OCI-LY1 (cell line): ENCODE data around the gene FAM184A.
"Not testable (repeated sequence)": the region's sequence is repeated elsewhere in the genome, so short reads cannot be mapped to it uniquely, and the experiment has no call there.

Experiments used
- H2AFZ ChIP-seq: fragments of 200-600 bp; sonication (generic), shearing (Covaris generic); 2 replicates; pipeline ENCODE4 v1.6.0; 2014; ENCODE audit warnings: antibody characterized with exemption, mild to moderate bottlenecking, low read length
- H3F3A ChIP-seq: fragments of 200-600 bp; sonication (generic), shearing (Covaris generic); 2 replicates; pipeline ENCODE4 v1.6.0; 2014; ENCODE audit warnings: mild to moderate bottlenecking, antibody characterized with exemption, low read length, moderate library complexity; ENCODE audit not compliant: insufficient read depth
- H3K27ac ChIP-seq: fragments of 200-600 bp; sonication (generic); 2 replicates; pipeline ENCODE4 v1.5.1; 2014; ENCODE audit warnings: low read length, mixed run types, mild to moderate bottlenecking, low read depth; ENCODE audit not compliant: poor library complexity, severe bottlenecking
- H3K27me3 ChIP-seq: fragments of 200-600 bp; sonication (generic); 2 replicates; pipeline ENCODE4 v1.6.0; 2014; ENCODE audit warnings: antibody characterized with exemption, mild to moderate bottlenecking, low read length, moderate library complexity; ENCODE audit not compliant: insufficient read depth
- H3K36me3 ChIP-seq: fragments of 200-600 bp; sonication (generic); 2 replicates; pipeline ENCODE4 v1.6.1; 2014; ENCODE audit warnings: mild to moderate bottlenecking, antibody characterized with exemption, low read length, moderate library complexity, mixed read lengths; ENCODE audit not compliant: insufficient read depth
- H3K4me1 ChIP-seq: fragments of 200-600 bp; sonication (generic); 2 replicates; pipeline ENCODE4 v1.5.1; 2014; ENCODE audit warnings: mild to moderate bottlenecking, low read length, moderate library complexity; ENCODE audit not compliant: insufficient read depth, severe bottlenecking
- H3K4me2 ChIP-seq: fragments of 200-600 bp; sonication (generic), shearing (Covaris generic); 2 replicates; pipeline ENCODE4 v1.6.1; 2014; ENCODE audit warnings: low read length
- H3K4me3 ChIP-seq: fragments of 200-600 bp; sonication (generic); 2 replicates; pipeline ENCODE4 v1.5.1; 2014; ENCODE audit warnings: low read length, low read depth, mild to moderate bottlenecking, mixed read lengths; ENCODE audit not compliant: poor library complexity, severe bottlenecking
- H3K79me2 ChIP-seq: fragments of 200-600 bp; shearing (Covaris generic); 2 replicates; pipeline ENCODE4 v1.6.1; 2016; ENCODE audit warnings: mixed run types, low read length, mixed read lengths; ENCODE audit not compliant: insufficient read depth
- H3K9ac ChIP-seq: fragments of 200-600 bp; sonication (generic), shearing (Covaris generic); 2 replicates; pipeline ENCODE4 v1.6.1; 2014; ENCODE audit warnings: mild to moderate bottlenecking, low read length, mixed read lengths
- H3K9me2 ChIP-seq: fragments of 200-600 bp; sonication (generic), shearing (Covaris generic); 2 replicates; pipeline ENCODE4 v1.6.1; 2014; ENCODE audit warnings: low read depth, mild to moderate bottlenecking, low read length, mixed read lengths
- H3K9me3 ChIP-seq: fragments of 200-600 bp; shearing (Covaris generic); 2 replicates; pipeline ENCODE4 v1.6.1; 2014; ENCODE audit warnings: low read length, mixed read lengths
- H4K20me1 ChIP-seq: fragments of 200-600 bp; sonication (generic), shearing (Covaris generic); 2 replicates; pipeline ENCODE4 v1.6.0; 2016; ENCODE audit warnings: mild to moderate bottlenecking, low read length; ENCODE audit not compliant: insufficient read depth
- CTCF ChIP-seq: fragments of 200-600 bp; sonication (generic), shearing (Covaris generic); IDR thresholded peaks from 2 replicates; pipeline ENCODE4 v1.5.1; 2017; ENCODE audit warnings: mild to moderate bottlenecking, antibody characterized with exemption, low read length, moderate library complexity, mixed read lengths
- EZH2 ChIP-seq: fragments of 200-600 bp; sonication (generic), shearing (Covaris generic); IDR thresholded peaks from 2 replicates; pipeline ENCODE4 v1.8.0; 2017; ENCODE audit warnings: borderline replicate concordance, mixed run types, mild to moderate bottlenecking, antibody characterized with exemption, low read length, moderate library complexity, mixed read lengths

Gene FAM184A

GRCh38 chr6:119006974-119007373, 71.5 kb downstream of the FAM184A start:
- Histone ChIP-seq H3K27ac (no peak overlapping the region), H3K27me3 (no peaks in the 10 kb centered on the region)
- no peak for TF ChIP-seq CTCF
- no peak for TF ChIP-seq EZH2

GRCh38 chr6:119002069-119002468, 76.4 kb downstream of the FAM184A start:
- H3K9ac ChIP-seq, result no peak overlapping the region
- no peak for TF ChIP-seq EZH2
- no peak for TF ChIP-seq CTCF
- no peak overlapping the region for H3K4me2 ChIP-seq
- no peaks in the 10 kb centered on the region for H4K20me1 ChIP-seq
- H3K27me3 ChIP-seq, result no peaks in the 10 kb centered on the region
- no peaks in the 10 kb centered on the region for H3K9me2 ChIP-seq
- H2AFZ ChIP-seq, result no peak overlapping the region
- H3K79me2 ChIP-seq, result no peaks in the 10 kb centered on the region
- H3K9me3 ChIP-seq, result no peaks in the 10 kb centered on the region
- no peaks in the 10 kb centered on the region for H3K4me1 ChIP-seq
- H3K4me3 ChIP-seq, result no peak overlapping the region
- no peak overlapping the region for H3K27ac ChIP-seq
- no peaks in the 10 kb centered on the region for H3K36me3 ChIP-seq
- no peaks in the 10 kb centered on the region for H3F3A ChIP-seq

More at GRCh38 chr6:119006974-119007373, 71.5 kb downstream of the FAM184A start:
- H3F3A ChIP-seq, result no peaks in the 10 kb centered on the region
- no peaks in the 10 kb centered on the region for H4K20me1 ChIP-seq
- H2AFZ ChIP-seq, result no peak overlapping the region
- no peaks in the 10 kb centered on the region for H3K4me1 ChIP-seq
- no peak overlapping the region for H3K4me2 ChIP-seq
- H3K9ac ChIP-seq, result no peak overlapping the region
- no peaks in the 10 kb centered on the region for H3K79me2 ChIP-seq
- no peaks in the 10 kb centered on the region for H3K36me3 ChIP-seq
- no peak overlapping the region for H3K4me3 ChIP-seq
- no peaks in the 10 kb centered on the region for H3K9me3 ChIP-seq
- no peaks in the 10 kb centered on the region for H3K9me2 ChIP-seq

GRCh38 chr6:118999494-119000040, 78.9 kb downstream of the FAM184A start:
- Histone ChIP-seq H3K4me1 (no peaks in the 10 kb centered on the region), H3K9me2 (no peaks in the 10 kb centered on the region), H2AFZ (no peak overlapping the region), H4K20me1 (no peaks in the 10 kb centered on the region), H3K36me3 (no peaks in the 10 kb centered on the region), H3K27me3 (no peaks in the 10 kb centered on the region), H3F3A (no peaks in the 10 kb centered on the region), H3K4me2 (no peak overlapping the region), H3K9ac (no peak overlapping the region), H3K27ac (no peak overlapping the region), H3K4me3 (no peak overlapping the region), H3K79me2 (no peaks in the 10 kb centered on the region), H3K9me3 (no peaks in the 10 kb centered on the region)
- no peak for TF ChIP-seq CTCF
- TF ChIP-seq EZH2, result no peak

GRCh38 chr6:118997426-118997825, 81.0 kb downstream of the FAM184A start:
- H2AFZ ChIP-seq, H3K4me3 ChIP-seq, H4K20me1 ChIP-seq, H3K27me3 ChIP-seq, H3K27ac ChIP-seq, H3K4me2 ChIP-seq, H3F3A ChIP-seq, H3K9ac ChIP-seq, H3K36me3 ChIP-seq, H3K9me2 ChIP-seq, H3K4me1 ChIP-seq, H3K79me2 ChIP-seq, H3K9me3 ChIP-seq: not testable (repeated sequence)
